Epithelial cell of esophagus (primary cell): ENCODE data around the gene PCNT.

ENCODE experiments used
- DNase-seq: peaks from one replicate; pipeline ENCODE4 v3.0.0; 2010; ENCODE audit warnings: low read depth
- H3K4me3 ChIP-seq: 2 replicates; pipeline ENCODE4 v1.5.1; 2011; ENCODE audit warnings: mild to moderate bottlenecking, low read length, control low read depth
- TF ChIP-seq, protein P1 (sequence below): IDR thresholded peaks from 2 replicates; pipeline ENCODE4 v1.5.1; 2011; ENCODE audit warnings: low read depth, mild to moderate bottlenecking, low read length, control low read depth, inconsistent platforms; ENCODE audit not compliant: insufficient read depth; ENCODE audit errors: missing control alignments

PCNT gene

DNA sequence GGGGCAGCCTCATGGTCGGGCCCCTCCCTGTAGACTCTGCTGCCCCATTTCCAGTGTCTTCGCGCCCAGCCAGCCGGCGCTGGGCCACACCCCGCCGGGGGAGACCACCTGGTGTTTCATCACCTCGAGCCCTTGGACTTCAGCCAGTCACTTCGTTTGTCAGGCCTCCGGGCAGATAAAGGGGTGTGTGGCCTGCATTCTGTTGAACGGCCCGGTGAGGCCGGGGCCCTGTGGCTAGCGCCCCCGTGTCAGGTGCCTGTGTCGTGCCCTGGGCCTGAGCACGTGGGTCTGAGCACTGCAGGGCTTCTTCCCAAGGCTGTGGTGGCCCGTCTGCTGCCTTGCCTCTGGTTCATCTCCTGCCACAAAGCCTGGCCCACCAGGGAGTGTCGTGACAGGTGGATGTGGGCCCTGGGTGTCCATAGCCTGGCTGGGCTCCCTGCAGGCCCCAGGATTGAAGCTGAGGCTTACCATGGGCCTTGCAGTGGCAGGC lies 69.5 kb downstream of the PCNT start:
- no peak overlapping the region for H3K4me3 ChIP-seq
- TF ChIP-seq, protein P1, sequence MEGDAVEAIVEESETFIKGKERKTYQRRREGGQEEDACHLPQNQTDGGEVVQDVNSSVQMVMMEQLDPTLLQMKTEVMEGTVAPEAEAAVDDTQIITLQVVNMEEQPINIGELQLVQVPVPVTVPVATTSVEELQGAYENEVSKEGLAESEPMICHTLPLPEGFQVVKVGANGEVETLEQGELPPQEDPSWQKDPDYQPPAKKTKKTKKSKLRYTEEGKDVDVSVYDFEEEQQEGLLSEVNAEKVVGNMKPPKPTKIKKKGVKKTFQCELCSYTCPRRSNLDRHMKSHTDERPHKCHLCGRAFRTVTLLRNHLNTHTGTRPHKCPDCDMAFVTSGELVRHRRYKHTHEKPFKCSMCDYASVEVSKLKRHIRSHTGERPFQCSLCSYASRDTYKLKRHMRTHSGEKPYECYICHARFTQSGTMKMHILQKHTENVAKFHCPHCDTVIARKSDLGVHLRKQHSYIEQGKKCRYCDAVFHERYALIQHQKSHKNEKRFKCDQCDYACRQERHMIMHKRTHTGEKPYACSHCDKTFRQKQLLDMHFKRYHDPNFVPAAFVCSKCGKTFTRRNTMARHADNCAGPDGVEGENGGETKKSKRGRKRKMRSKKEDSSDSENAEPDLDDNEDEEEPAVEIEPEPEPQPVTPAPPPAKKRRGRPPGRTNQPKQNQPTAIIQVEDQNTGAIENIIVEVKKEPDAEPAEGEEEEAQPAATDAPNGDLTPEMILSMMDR = no peak
- DNase-seq = no peak

DNA sequence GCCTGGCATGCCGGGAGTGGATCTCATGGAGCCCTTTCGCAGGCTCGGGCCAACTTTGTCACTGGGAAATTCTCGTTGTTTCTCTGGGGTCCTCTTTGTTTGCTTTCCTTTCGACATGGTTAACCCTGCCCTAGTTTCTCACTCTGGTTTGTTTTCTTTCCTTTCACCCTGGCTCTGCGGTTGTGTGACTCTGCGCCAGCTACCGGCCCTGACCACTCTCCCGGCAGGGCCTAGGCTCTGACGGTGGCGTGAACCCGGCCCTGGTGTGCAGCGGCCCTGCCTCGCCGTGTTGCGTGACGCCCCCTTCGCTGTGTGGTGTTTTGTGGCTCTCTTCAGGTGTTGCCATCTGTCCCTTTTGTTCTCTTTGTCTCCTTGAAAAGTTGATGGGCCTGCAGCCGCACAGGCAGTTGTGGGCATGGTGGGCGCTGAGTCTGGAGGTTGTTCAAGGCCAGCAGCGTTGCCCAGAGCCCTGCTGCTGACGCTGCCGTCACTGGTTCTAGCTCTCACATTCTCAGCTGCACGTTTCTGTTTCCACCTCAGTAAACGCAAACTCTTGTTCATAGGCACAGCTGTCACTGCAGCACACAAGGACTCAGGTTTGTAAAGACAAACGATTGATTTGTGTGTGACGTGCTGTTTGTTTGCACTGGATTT lies 70.1 kb downstream of the PCNT start:
- H3K4me3 ChIP-seq = no peak overlapping the region
- DNase-seq = no peak
- TF ChIP-seq, protein P1 = no peak

DNA sequence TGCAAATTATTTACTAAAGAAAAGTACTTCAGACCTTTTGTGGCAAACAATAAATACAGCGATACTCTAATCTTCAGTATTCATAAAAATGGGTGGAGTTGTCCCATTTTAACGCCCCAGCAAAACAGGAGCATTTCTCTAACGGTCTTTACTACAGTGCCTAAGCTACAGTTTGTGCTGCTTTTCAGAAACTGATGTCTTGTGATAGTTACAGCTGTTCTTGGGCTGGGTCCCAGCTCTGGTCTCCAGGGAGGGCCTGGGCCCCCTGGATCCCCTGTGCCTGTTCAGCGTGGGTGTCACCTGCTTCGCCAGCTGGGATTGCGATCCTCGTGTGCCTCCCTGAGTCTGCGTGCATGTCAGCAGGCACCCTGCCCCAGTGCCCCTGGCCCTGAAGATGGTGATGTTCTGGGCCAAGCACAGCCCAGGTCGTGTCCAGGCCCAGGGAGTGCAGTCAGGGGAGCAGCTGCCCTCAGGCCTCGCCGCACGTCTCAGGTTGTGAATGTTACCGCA lies 70.7 kb downstream of the PCNT start:
- DNase-seq = no peak
- H3K4me3 ChIP-seq = no peak overlapping the region
- TF ChIP-seq, protein P1 = no peak

DNA sequence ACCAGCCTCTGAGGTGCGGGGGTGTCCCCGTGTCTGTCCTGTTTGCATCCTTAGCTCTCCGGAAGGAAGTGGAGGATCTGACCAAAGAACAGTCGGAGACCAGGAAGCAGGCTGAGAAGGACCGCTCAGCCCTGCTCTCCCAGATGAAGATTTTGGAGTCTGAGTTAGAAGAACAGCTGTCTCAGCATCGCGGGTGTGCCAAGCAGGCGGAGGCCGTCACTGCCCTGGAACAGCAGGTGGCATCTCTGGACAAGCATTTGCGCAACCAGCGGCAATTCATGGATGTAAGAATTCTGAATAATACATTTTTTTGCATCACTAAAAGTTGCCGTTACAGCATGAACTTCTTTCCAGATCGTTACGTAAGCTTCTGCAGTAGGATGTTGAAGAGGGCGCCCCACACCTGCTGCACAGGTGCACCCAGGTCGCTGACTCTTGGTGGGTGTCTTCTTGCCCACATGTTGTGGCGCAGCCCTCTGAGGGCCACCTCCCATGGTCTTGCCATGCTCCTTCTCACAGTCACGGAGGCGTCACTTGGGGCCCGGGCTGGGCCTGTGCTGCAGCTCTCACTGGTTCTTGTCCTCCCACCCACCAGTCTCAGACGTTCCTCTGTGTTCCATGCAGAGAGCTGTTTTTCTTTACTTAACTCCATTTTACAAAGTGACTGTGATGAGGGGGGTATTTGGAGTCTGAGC lies 73.4 kb downstream of the PCNT start:
- H3K4me3 ChIP-seq = no peak overlapping the region
- TF ChIP-seq, protein P1 = no peak
- no peak for DNase-seq

DNA sequence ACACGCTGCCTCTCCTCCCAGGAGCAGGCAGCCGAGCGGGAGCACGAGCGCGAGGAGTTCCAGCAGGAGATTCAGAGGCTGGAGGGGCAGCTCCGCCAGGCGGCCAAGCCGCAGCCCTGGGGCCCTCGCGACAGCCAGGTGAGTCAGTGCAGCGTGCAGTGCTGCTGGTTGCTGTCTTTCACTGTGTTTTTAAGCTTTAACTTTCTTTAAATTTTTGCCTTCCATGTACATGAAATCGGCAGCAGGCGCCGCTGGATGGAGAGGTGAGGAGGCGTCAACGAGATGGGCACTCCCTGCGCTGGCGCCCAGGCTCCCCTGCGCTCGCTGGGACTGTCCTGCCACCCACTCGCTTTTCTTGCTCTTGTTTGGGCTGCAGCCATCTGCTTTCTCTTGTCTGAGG lies 74.0 kb downstream of the PCNT start:
- no peak overlapping the region for H3K4me3 ChIP-seq
- no peak for DNase-seq
- TF ChIP-seq, protein P1 = no peak

DNA sequence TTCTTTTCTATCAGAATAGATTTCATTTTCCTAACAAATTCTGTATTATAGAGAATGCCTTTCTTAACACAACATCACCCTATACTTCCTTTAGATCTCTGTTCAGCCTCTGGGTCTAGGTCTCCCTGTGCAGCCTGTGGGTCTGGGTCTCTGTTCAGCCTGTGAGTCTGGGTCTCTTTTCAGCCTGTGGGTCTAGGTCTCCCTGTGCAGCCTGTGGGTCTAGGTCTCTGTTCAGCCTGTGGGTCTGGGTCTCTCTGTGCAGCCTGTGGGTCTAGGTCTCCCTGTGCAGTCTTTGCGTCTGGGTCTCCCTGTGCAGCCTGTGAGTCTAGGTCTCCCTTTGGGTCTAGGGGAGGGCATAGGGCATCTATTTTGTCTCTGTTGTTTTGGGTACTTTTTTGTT lies 75.2 kb downstream of the PCNT start:
- no peak overlapping the region for H3K4me3 ChIP-seq
- no peak for DNase-seq
- TF ChIP-seq, protein P1 = no peak
